ENCODE data around the gene LONRF2.
"Not testable (repeated sequence)": the region's sequence is repeated elsewhere in the genome, so short reads cannot be mapped to it uniquely, and the experiment has no call there.

Gene LONRF2

DNA sequence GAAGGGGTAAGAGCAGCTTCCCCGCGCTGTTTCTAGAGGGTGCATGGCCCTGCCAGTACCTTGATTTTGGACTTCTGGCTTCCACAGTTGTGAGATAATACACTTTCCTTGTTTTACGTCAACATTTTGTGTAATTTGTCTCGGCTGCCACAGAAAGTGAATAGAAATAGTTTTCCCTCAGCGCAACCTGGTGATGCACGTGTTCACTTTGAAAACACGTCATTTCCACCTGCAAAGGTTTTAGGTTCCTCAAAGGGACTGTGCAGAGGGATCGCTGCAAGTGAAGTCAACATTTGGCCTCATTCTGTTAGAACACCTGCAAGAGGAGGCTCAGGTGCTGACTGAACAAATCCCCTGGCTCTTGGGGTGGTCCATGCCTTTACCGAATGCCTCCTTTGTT lies 71.7 kb downstream of the LONRF2 start:
- no peak for FAIRE-seq

DNA sequence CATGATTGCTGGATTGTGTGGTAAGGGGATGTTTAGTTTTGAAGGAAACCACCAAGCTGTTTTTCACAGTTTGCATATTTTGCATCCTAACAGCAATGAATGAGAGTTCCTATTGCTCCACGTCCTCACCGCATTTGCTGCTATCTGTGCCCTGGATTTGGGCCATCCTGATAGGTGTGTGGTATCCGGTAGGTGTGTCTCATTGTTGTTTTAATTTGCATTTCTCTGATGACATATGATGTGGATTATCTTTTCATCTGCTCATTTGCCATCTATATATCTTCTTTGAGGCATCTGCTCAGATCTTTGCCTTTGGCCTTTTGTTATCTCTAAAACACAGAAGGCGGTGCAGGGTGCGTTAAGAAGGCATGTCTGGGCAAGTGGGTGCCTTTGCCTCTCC lies 73.3 kb downstream of the LONRF2 start:
- FAIRE-seq: no peak

DNA sequence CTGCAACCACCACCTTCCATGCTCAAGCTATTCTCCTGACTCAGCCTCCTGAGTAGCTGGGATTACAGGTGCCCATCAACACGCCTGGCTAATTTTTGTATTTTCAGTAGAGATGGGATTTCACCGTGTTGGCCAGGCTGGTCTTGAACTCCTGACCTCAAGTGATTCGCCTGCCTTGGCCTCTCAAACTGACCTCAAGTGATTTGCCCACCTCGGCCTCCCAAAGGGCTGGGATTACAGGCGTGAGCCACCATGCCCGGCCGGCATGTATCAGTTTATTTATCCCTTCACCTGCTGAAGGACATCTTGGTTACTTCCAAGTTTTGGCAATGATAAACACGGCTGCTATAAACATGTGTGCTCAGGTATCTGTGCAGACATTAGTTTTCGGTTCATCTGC lies 73.7 kb downstream of the LONRF2 start:
- not testable (repeated sequence) for FAIRE-seq

DNA sequence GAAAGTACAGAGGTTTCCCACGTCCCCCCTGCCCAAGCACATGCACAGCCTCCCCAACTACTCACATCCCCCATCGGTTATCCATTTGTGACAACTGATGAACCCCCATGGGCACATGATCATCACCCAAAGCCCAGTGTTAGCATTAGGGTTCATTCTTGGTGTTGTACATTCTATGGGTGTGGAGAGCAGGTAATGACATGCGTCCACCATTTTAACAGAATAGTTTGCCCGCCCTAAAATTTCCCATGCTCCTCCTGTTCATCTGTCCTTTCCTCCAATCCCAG lies 74.3 kb downstream of the LONRF2 start:
- no peak for FAIRE-seq

DNA sequence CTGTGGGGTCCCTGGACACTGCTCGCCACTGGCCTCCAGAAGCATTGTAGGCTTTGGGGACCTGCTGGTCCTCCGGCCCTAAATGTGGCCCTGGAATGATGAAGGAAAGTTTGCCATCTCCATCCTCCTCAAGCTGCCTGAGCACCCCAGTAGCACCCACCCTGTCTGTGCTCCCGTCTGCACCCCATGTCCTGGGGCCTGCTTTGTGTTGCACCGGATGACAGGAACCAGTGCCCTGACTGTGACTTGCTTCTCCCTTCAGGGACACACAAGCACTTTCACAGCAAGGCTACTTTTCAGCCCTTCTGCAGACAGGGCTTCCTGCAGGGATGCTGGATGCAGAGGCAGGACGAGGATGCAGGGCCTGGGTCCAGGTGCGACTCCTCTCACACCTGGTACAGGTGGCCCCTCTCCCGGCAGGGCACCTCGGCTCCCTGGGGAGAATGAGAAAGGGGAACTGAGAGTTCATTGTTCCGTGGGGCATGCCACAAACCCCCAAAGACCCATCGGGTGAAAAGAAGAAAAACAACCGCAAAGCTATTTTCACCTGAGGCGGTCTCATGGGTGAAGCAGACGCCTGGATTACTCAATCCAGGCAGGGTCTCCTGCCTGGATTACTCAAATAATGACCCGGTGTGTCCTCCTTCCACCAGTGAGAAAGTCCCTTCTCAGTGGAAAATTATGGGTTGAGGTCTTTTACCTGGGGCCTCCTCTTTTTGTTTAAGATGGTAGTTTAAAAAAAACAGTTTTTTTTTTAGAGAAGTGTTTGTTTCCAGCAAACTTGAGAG lies 74.9 kb downstream of the LONRF2 start:
- no peak for FAIRE-seq

DNA sequence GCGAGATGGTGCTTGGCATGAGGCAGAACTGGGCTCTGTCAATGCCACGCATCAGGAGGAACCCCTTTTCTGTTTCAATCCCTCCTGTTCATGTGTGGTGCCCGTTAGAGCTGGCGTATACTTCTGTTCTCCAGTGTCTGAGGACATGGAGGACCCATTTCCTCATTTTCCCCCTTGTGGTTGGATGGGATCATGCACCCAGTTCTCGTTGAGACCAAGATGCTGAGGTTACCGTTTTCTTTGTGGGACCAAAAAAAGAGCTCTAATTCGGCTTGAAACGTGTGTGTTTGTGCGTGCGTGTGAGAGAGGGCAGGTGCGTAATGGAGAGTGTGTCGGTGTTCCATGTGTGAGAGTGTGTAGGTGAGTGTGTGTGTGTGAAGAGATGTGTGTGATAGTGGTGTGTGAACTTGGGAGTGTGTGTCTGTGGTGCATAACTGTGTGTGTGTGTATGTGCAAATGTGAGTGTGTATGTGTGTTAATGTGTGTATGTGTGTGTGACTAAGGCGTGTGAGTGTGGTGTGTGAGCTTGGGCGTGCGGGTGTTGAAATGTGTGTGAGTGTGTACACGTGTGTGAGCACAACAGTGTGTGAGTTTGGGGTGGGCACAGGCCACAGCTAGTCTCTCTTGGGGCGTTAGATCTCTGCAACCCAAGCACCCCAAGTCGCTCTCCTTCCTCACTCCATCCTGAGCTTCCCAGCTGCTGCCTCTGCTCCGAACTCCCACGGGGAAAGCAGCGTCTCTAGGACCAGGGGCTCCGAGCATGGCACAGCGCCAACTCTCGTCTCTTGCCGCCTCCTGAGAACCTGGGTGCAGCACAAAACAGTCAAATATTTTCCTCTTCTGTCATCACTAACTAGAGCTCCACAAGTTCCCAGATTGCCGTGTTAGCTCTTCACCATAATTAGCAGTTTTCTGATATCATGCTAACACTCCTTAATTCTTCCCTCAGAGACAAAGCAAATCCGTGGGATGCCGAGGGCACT lies 75.8 kb downstream of the LONRF2 start:
- no peak for FAIRE-seq

DNA sequence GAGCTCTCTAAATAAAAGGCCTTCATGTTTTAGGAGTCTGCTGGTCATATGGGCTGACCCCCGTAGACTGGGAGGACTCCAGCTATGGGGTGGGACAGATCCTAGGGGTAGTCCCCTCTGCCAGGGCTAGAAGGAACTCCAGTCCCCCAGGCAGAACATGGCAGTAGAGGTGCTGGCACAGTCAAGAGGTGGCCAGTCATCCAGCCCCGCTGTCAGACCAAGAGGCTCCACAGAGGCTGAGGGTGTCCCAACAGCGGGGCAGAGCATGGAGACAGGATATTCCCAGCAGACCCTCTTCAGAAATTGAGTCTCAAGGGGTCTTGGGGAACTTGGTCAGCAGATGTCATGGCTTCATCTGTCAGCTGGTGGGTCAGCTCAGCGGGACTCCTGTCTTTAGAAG lies 76.6 kb downstream of the LONRF2 start:
- FAIRE-seq: no peak

DNA sequence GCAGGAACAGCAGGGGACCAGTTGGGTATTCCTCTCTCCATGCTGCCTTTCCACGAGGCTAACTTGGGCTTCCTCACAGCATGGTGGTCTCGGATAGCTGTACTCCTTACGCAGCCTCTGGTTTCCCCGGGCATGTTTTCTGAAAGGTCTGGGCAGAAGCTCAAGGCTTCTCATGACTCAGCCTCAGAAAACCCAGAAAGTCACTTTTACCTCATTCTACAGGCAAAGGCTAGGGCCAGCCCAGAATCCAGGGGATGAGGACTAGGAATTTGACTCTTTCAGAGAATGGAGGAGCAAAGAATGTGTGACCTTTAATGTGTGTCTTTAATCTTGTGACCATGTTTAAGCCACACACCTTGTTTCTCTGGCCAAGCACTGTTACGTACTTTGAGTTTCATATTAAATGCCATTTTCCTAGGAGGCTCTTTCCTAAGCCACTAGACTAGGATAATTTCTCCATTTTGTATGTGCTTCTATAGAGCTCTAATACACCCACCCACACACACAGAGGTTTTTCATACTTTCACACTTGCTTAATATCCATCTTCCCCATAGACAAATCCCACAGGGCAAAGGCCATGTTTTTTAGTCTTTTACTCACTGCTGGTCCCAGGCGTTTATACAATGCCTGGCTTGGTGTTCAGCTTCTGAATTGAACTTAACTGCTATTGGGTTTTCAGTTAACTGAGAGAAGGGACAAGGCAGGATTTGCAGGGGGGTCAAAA lies 77.3 kb downstream of the LONRF2 start:
- no peak for FAIRE-seq

DNA sequence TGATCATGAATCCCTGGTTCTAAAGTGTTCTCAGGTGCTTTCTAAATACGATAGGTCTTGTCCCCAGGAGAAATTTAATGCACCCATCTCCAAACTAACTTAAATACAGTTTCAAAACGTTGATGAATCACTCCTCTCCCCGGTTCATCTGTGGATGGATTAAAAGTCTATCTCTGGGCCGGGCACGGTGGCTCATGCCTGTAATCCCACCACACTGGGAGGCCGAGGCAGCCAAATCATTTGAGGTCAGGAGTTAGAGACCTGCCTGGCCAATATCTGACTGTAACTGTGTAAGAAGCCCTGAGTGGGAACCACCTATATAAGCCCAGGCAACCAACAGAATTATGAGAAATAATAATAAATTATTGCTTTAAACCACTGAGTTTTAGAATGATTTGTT lies 78.7 kb downstream of the LONRF2 start:
- FAIRE-seq: no peak

DNA sequence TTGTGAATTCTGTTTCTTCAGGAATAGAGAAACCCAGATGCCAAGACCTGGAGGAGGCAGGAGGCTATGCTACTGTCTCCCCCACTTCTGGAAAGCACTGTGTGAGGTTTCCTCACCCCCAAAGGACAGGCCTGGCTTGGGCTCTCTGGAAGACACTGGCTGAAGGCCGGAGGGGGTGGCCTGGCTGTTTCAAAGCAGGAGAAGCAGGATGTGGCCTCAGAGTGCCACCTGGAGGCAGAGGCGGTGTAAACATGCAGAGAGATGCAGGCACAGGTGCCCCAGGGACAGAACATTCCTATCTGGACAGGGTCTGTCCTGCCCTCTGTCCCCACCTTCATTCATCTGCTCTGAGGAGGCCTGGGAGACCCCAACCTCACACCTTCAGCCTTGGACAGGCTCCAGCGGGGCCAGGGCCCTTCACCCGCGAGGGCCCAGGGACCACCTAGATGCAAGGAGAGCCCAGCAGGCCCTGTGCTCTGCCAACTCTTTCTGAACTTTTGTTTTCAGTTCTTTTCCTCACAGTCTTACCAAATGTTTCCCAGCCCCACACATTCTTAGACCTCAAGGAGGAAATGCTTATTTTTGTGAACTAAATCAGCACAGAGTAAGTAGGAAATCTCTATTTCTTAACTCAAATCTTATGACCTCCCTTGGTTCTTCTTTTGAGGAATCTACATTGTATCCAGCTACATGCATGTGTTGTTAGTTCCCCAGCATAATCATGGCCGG lies 79.2 kb downstream of the LONRF2 start:
- FAIRE-seq: no peak

DNA sequence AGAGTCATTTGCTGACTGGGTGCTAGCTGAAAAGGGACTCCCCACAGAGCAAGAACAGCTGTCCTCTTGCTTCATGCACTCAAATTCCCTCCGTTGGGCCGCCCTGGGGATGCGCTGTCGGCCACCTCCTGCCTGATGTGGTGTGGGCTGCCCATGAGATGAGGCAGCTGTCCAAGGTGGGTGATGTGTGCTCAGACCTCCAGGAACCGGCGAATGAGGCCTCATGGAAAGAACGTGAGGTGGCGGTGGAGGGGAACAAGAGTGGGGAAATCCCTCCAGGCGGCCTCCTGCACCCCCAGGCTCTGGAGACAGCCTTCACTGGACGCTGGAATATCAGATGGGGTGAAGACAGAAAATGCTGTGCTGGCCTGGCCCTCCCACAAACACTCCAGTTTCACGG lies 79.8 kb downstream of the LONRF2 start:
- FAIRE-seq: no peak

DNA sequence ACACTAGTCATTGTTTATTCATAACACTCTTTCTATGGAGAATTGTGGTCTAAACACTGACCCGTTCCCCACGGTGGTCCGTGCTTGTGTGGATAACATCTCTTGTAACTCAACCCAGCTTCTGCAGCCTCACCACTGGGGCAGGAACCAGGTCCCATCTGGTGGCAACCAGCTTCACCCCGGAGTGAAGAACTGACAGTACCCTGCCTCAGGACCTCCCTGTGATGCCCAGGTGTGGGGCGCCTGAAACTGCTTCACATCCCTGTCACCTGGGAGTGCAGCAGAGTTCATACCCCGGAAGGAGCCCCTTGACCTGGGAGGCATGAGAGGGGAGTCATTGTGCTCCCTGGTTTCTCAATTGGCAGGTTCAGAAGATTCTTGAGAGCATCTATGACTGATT lies 81.1 kb downstream of the LONRF2 start:
- no peak for FAIRE-seq

DNA sequence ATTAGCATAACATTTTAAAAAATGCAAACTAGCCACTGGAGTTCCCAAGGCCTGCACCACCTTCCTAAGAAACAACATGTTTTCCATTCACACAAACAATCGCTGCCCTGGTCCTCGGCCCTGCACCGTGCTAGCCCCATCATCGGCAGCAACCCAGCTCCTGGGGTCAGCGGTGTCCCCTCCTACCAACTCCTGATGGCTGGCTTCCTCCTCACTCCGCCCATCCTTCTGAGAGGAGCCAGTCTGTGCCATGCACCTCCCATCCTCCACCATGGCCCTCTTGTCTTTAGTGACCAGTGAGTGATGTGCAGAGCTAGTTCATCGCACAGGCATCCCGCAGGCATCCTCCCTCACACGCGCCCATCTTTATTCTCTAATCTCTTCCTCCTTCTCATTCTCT lies 81.9 kb downstream of the LONRF2 start:
- no peak for FAIRE-seq

DNA sequence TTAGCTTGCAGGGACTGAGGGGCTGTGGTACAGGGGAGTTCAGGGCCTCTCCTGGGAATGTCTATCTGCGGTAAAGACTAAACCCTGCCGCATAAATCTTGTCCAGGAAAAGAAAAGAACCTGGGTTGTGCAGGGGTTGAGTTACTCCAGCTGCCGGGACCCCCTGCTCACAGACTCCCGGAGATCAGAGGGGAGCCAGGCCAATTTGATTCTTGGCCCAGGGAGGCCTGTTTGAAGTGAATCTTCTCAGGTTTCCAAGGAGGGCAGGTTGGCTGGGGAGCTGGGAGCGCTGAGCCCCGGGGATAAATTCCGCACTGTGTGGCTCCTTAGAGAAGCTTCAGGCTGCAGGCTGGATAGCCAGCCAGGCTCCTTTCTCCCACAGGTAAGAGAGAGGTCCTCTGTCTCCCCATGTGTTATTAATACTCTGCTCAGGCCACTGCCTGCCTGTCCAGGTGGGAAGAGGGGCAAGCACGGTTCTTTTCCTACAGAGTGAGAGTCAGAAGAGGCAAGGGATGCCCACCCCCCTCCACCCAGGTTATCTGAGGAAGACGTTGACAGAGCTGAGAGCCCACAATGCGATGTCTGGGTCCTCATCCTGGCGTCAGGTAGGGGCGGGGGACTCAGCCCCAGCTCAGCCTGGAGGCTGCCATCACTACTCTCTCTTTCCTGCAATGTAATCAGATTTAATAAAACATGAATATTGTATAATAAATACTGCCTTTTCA lies 82.7 kb downstream of the LONRF2 start:
- no peak for FAIRE-seq

DNA sequence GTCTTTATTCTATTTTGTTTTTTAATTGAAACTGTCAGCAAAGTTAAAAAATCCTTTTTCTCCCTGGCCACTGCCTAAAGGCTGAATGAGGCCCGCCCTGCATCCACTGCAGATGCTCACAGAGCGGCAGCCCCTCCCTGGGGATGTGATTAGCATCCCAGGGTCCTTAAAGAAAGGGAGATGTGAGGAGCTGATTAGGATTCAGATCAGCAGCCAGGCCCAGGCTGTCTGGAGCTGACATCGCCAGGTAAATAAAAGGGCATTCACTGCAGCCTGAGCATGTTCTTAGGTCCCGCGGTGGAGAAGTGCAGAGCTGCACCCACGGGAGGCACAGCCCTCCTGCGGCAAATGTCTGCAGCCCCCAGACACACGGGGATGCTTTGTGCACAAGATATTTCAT lies 83.8 kb downstream of the LONRF2 start:
- no peak for FAIRE-seq

DNA sequence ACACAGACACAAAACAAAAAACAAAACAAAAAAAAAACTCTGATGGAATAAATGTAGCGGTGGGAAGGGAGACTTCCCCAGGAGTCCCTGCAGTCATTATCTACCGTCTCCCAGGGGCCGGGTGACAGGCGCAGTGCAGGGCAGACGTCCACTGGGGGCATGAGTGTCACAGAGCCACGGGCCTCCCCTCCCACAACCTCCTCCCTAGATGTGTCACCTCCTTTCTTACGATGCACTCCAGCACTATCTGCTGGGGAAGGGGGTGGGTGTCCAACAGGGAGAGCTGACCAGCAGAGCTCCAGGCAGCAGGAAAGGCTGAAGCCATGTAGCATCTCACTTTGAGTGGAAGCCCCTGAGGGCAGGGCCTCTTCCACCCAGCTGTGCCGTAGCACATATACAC lies 84.5 kb downstream of the LONRF2 start:
- no peak for FAIRE-seq

DNA sequence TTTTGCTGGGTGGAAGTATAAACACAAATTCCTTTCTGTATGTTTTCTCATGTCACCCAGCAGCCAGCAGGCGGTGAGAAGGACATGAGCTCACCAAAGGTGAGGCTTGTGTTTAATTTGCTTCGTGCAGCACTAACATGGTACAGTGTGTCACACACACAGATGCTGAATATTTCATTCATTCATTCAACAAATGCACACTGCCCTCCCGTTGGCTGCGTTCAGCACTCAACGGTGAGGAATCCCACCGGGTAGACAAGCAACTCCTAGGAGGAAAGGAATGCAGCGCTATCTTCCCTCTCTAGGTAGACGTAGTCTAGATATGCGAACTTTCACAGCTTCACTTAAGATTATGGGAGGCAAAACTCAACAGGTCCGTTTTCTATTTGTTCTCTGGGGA lies 85.1 kb downstream of the LONRF2 start:
- no peak for FAIRE-seq

DNA sequence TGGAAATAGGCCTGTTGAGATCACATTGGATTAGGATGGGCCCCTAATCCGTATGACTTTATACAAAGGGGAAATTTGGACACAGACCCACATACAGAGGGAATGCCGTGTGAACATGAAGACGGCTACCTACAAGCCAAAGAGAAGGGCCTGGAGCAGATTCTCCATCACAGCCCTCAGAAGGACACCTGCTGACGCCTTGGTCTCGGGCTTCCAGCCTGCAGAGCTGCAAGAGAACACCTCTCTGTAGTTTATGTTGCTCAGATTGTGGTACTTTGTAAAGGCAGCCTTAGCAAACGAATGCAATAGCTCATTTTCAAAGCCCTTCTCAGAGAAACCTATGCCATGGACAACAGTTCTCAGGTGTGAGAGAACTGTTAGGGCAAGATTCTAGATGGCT lies 86.1 kb downstream of the LONRF2 start:
- no peak for FAIRE-seq

DNA sequence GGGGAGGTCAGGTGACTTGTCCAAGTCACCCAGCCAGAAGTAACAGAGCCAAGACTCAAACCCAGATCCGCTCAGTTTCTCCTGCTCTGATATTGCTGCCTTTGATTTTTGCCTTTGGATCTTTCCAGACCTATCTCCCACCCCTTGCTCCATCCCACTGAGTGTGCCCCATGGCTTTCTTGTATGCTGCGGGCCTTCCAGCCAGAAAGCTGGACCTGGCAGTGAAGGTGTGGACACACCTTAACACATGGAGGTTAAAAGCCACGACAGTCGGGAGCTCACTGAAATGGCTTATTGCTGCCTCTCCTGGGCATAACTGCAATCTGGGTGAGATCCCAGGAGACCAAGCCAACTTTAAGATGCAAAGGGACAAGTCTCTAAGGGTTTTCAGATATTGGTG lies 86.7 kb downstream of the LONRF2 start:
- FAIRE-seq: no peak

DNA sequence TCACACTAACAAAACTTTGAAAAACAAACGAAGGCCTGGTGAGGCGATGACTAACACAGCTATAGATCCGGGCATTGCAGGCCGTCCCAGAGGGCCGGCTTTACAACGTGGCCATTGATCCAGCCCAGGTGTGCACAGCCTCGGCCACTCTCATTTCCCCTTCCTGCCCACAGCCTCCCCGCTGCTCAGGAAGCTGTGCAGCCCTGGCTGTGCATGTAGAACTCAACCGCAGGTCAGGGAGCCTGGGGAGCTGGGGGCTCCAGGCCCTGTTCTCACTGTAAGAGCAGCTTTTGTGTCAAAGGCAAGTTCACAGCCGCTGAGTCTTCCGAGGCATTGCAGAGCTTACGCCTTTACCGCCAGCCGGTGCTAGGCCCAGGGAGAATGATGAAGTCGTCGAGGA lies 87.2 kb downstream of the LONRF2 start:
- FAIRE-seq: no peak

DNA sequence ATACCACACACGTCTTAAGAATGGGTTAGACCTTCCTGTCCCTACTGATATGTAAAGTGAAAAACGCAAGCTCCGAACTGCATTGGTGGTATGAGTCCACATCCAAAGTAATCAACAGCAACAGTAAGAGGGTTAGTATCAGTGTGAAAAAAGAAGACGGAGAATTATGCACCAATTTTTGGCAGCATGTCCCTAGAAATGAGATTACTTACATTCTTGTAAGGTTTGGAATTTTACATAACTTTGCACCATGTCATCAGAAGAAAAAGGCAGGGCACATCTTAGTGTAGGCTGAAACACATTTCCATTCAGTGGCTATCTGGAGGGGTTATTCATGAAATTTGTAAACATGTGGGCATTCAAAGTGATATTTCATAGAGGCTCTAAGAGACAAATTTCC lies 88.2 kb downstream of the LONRF2 start:
- FAIRE-seq: no peak

DNA sequence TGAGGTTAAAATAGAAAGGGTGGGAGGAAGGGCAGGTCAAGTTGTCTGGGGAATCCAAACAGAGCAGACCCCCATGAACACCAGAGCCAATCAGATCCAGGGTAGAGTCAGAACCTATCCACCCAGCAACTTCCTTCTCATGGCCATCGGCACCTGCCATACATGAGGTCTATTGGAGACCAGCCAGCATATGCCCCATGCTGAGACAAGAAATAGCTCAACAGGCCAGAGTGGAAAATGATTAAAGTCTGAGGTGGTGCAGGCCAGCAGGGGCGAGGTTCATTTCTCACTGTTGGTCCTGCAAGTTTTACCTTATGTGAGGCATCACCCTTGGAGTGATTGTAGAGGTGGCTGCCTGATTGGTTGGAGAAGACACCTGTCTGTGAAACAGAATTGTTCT lies 89.2 kb downstream of the LONRF2 start:
- no peak for FAIRE-seq

Data from A204.1 (cell line).